IPS-18a (cell line): Measurements from ENCODE around the gene ARMC12.

Experiments used
- H3K27ac ChIP-seq: one replicate; pipeline ENCODE4 v1.5.1; 2013; ENCODE audit warnings: low read length
- H3K27me3 ChIP-seq: one replicate; pipeline ENCODE4 v1.6.1; 2013; ENCODE audit warnings: mild to moderate bottlenecking, low read length; ENCODE audit not compliant: control insufficient read depth, insufficient read depth
- H3K36me3 ChIP-seq: one replicate; pipeline ENCODE4 v1.6.1; 2013; ENCODE audit warnings: low read depth, low read length; ENCODE audit not compliant: control insufficient read depth
- H3K4me1 ChIP-seq: one replicate; pipeline ENCODE4 v1.6.1; 2013; ENCODE audit warnings: low read depth, low read length; ENCODE audit not compliant: control insufficient read depth
- H3K4me3 ChIP-seq: one replicate; pipeline ENCODE4 v1.5.1; 2013; ENCODE audit warnings: low read length
- H3K9ac ChIP-seq: one replicate; pipeline ENCODE4 v1.6.1; 2013; ENCODE audit warnings: mild to moderate bottlenecking, low read length, moderate library complexity
- H3K9me3 ChIP-seq: one replicate; pipeline ENCODE4 v1.6.1; 2013; ENCODE audit warnings: low read depth, low read length; ENCODE audit not compliant: control insufficient read depth

The ARMC12 gene

GRCh38 chr6:35797837-35798526 is 61.1 kb downstream of the ARMC12 start:
- peaks cover 7% of the 10 kb centered on the region for H3K4me1 ChIP-seq
- no peak overlapping the region for H3K4me3 ChIP-seq
- no peak overlapping the region for H3K27ac ChIP-seq
- no peaks in the 10 kb centered on the region for H3K27me3 ChIP-seq
- H3K9ac ChIP-seq, result no peak overlapping the region
- H3K9me3 ChIP-seq, result no peaks in the 10 kb centered on the region
- H3K36me3 ChIP-seq, result no peaks in the 10 kb centered on the region
